Esophagus squamous epithelium (tissue), 4 donors: ENCODE results near the gene EML2.

Source experiments
- CTCF ChIP-seq, 6 experiments: fragments of 450-650 bp in 4 of 6; fragments of 200-600 bp in 2 of 6; sonication (generic) in 2 of 6; IDR thresholded peaks; one replicate each; pipeline ENCODE4 v1.5.1; 2016 to 2019; ENCODE audit warnings: antibody characterized with exemption in 6 of 6, mild to moderate bottlenecking in 4 of 6, moderate library complexity in 4 of 6
- POLR2A ChIP-seq, 4 donors: fragments of 450-650 bp; IDR thresholded peaks; one replicate each; pipeline ENCODE4 v1.6.1; 2017; ENCODE audit warnings: antibody characterized with exemption in 4 of 4, mild to moderate bottlenecking in 4 of 4, moderate library complexity in 3 of 4

- TF ChIP-seq CTCF (IDR thresholded peaks at IDR 0.05) (no peak), POLR2A (IDR thresholded peaks at IDR 0.05) (no peak)
Observed at GRCh38 chr19:45660636-45661035, 21.4 kb upstream of the EML2 start.
